NCI-H1417 (cell line): ENCODE data around the gene MOB2.

ENCODE experiments used
- DNase-seq, 3 experiments: peaks; one replicate each; lab custom pipeline; 2025; lab: John Stamatoyannopoulos, UW

Gene MOB2

GRCh38 chr11:1472180-1473005, 14.2 kb downstream of the MOB2 start:
- DNase-seq = no peak

- no peak for DNase-seq
These were observed 14.8 kb downstream of the MOB2 start for GRCh38 chr11:1471736-1472135.

GRCh38 chr11:1470681-1471611, 15.6 kb downstream of the MOB2 start:
- DNase-seq = no peak

- no peak for DNase-seq
These were observed 16.5 kb downstream of the MOB2 start for GRCh38 chr11:1469911-1470680.

GRCh38 chr11:1469287-1469910, 17.2 kb downstream of the MOB2 start:
- no peak for DNase-seq

GRCh38 chr11:1468473-1469066, 18.0 kb downstream of the MOB2 start:
- no peak for DNase-seq

- no peak for DNase-seq
These were observed 18.6 kb downstream of the MOB2 start for GRCh38 chr11:1468002-1468401.

- DNase-seq = no peak
These were observed 19.3 kb downstream of the MOB2 start for GRCh38 chr11:1467270-1467669.

- no peak for DNase-seq
These were observed 19.8 kb downstream of the MOB2 start for GRCh38 chr11:1466784-1467183.

- no peak for DNase-seq
These were observed 23.5 kb downstream of the MOB2 start for GRCh38 chr11:1463056-1463455.

GRCh38 chr11:1462698-1462975, 23.9 kb downstream of the MOB2 start:
- no peak for DNase-seq

GRCh38 chr11:1461826-1462697, 24.5 kb downstream of the MOB2 start:
- DNase-seq = no peak

- DNase-seq = no peak
These were observed 25.4 kb downstream of the MOB2 start for GRCh38 chr11:1460986-1461825.

GRCh38 chr11:1460396-1460985, 26.1 kb downstream of the MOB2 start:
- DNase-seq = no peak

- no peak for DNase-seq
These were observed 26.7 kb downstream of the MOB2 start for GRCh38 chr11:1459764-1460395.

- no peak for DNase-seq
These were observed 27.4 kb downstream of the MOB2 start for GRCh38 chr11:1459219-1459575.

- peak in 2 of 3 experiments; percentile 7 to 55 for DNase-seq
These were observed 28.0 kb downstream of the MOB2 start for GRCh38 chr11:1458340-1459218.

- no peak for DNase-seq
These were observed 28.7 kb downstream of the MOB2 start for GRCh38 chr11:1457856-1458255.
